ENCODE data around the gene CSNK1G2.

The CSNK1G2 gene

DNA sequence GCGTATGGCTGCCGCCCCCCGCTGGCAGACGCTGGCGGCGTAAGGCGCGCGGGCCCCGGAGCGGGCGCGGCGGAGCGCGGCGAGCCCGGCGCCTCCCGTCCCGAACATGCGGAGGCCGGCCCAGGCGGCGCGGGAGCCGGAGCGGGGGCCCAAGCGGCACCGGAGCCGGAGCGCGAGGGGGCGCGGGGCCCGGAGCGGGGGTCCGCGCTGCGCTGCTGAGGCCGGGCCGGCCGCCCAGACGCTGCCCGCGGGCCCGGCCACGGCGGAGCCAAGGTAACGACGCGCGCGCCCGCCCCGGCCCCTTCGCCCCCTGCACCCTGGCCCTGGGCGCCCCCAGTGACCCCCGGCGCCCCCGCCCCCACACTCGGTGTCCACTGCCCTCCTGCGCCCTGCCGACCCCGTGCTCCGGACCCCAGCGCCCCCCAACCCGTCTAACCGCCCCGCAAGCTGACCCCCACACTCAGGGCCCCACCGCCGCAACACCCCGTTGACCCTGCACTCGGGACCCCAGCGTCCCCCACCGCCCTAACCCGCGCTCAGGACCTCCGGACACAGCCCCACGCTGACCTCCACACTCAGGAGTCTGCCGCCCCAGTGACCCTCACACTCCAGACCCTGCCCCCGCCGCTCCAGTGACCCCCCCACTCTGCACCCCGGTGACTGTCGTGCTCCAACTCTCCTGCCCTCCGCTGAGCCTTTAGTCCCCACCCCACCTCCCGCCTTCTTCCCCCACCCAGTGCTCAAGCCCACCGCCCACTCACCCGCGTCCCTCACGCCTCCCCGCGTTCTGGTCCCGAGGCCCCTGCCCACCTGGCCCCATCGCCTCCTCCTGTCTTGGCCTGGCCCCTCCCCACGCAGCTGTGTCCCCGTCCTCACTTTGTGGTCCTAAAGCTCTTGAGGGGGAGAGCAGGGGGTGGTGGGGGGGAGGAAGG, at the start of gene CSNK1G2:
Gene CSNK1G2 (plus strand): TSS at position 27 of the 932 bp plus-strand sequence. CDS start 28,601 bp downstream, outside the sequence.
- DNase-seq: no peak

DNA sequence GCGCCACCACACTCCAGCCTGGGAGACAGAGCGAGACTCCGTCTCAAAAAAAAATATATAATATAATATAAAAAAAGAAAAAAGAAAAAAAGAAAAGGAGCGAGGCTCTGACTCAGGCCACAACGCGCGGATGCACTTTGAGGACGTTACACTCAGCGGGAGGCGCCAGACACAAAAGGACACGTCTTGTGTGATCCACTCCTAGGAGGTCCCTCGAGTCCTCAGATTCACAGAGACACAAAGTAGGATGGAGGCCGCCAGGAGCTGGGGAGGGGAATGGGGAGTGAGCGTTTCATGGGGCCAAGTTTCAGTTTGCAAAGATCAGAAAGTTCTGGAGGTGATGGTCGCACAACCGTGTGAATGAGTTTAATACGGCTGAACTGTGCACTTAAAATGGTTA, 47.2 kb upstream of the CSNK1G2 start:
- no peak for DNase-seq

DNA sequence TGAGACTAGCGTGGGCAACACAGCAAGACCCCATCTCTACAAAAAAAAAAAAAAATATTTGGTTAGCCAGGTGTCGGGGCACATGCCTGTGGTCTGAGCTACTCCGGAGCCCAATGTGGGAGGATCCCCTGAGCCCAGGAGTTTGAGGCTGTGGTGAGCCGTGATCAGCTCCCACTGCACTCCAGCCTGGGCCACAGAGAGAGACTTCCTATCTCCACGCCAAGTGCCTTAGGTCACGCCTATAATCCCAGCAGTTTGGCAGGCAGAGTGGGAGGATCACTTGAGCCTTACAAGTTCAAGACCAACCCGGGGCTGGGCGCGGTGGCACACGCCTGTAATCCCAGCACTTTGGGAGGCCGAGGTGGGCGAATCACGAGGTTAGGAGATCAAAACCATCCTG, 44.5 kb upstream of the CSNK1G2 start:
- DNase-seq: no peak

DNA sequence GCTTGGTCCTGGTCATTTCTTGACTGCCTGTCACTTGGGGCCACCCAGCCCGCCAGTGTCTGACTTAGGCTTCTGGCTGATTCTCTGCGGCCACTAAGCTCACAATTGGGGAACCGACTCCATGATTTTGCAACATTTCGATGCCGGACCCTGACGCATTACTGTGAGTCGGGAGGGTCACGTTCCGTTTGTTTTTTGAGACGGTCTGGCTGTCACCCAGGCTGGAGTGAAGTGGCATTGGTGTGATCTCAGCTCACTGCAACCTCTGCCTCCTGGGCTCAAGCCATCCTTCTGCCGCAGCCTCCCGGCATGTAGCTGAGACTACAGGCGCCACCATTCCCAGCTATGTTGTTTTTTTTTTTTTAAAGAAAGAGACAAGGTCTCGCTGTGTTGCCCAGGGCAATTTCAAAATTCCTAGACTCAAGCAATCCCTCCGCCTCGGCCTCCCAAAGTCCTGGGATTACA, 39.0 kb upstream of the CSNK1G2 start:
- no peak for DNase-seq

DNA sequence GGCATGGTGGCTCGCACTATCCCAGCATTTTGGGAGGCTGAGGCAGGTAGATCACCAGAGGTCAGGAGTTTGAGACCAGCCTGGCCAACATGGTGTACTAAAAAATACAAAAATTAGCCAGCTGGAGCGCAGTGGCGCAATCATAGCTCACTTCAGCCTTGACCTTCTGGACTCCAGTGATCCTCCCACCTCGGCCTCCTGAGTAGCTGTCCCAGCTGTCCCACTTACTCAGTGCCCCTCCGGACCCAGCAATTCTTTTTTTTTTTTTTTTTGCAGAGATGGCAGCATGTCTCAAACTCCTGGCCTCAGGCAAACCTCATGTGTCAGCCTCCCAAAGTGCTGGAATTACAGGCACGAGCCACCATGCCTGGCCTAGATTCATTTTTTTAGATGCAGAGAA, 38.0 kb upstream of the CSNK1G2 start:
- no peak for DNase-seq

DNA sequence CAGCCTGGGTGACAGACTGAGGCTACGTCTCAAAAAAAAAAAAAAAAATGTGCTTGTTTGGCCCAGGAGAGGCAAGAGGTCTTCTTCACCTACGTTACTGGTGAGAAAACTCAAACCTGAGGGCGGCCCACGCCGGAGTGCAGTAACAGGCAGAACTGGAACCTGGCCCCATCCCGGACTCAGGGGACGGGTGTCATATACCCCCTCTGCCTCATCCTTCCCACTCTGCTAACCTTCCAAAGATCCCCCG, 36.2 kb upstream of the CSNK1G2 start:
- DNase-seq: no peak

DNA sequence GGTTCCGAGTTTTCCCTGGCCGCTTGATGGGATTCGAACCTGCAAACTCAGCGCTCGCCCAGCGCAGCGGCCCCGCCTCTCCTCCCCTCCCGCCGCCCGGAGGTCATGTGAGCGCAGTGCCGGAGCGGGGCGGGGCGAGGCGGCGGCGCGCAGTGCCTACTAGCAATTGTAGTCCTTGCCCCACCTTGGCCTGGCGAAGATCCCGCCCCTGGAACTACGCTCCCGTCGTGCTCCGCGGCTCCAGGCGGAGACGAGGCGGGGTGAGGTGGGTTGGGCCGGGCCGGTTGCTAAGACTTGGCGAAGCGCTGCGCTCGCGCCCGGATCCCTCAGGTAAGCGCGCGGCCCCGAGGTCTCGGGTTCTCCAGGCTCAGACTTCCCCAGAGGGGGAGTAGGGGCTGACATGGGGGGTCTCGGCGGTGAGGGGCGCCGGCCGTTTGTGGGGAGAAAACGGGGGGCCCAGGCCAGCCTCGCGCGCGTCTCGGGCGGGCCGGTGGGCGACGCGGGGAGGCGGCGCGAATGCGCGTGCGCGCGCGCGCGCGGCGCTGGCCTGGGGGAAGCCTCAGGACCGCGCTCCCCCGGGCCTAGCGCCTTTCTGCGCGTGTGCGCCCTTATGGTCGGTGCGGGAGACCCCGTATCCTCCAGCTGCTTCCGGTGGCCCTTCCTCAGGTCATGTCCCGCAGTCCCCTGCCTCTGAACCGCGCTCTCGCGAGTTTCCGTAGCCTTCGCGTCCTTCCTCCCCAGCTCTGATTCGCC, 35.7 kb upstream of the CSNK1G2 start, which contains the start of the genes ADAT3 and SCAMP4:
Gene ADAT3 (plus strand): TSS at position 290 of the 753 bp plus-strand sequence. CDS start 6,649 bp downstream, outside the sequence.
Gene SCAMP4 (plus strand): TSS at position 290 of the 753 bp plus-strand sequence. CDS start 9,621 bp downstream, outside the sequence.
- peak; percentile 99 for DNase-seq

DNA sequence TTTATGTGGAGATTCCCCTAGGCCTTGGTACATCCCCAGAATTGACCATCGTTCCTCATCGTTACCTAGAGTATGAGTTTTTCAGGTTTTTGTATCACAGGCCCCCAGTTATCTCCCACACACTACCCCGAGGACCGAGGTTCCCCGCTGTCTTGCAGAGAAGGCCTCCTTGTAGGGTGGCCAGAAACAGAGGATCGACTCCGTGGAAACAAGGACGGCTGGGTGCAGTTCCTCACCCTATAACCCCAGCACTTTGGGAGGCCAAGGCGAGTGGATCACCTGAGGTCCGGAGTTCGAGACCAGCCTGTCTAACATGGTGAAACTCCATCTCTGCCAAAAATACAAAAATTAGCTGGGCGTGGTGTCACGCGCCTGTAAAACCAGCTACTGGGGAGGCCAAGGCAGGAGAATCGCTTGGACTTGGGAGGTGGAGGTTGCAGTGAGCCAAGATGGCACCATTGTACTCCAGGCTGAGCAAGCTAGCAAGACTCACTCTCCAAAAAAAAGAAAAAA, 35.1 kb upstream of the CSNK1G2 start:
- DNase-seq: no peak

DNA sequence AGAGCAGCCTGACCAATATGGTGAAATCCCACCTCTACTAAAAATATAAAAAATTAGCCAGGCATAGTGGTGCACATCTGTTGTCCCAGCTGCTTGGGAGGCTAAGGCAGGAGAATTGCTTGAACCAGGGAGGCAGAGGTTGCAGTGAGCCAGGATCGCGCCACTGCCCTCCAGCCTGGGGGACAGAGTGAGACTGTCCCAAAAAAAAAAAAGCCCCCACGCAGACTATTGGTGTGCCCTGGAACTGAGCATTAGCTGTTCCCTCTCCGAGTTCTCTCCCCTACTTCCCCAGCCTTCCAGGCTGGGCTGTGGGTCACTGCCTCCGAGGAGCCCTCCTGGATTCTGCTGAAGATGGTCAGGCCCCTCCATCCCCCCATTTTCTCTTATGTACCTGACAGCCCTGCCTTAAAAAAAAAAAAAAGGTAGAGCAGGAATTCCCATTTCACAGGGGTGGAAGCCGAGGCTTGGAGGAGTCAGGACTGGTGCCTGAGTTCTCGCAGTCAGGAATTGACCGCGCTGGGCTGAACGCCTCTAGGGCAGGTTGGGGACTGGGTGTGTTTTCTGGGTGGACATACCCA, 33.9 kb upstream of the CSNK1G2 start:
- no peak for DNase-seq

DNA sequence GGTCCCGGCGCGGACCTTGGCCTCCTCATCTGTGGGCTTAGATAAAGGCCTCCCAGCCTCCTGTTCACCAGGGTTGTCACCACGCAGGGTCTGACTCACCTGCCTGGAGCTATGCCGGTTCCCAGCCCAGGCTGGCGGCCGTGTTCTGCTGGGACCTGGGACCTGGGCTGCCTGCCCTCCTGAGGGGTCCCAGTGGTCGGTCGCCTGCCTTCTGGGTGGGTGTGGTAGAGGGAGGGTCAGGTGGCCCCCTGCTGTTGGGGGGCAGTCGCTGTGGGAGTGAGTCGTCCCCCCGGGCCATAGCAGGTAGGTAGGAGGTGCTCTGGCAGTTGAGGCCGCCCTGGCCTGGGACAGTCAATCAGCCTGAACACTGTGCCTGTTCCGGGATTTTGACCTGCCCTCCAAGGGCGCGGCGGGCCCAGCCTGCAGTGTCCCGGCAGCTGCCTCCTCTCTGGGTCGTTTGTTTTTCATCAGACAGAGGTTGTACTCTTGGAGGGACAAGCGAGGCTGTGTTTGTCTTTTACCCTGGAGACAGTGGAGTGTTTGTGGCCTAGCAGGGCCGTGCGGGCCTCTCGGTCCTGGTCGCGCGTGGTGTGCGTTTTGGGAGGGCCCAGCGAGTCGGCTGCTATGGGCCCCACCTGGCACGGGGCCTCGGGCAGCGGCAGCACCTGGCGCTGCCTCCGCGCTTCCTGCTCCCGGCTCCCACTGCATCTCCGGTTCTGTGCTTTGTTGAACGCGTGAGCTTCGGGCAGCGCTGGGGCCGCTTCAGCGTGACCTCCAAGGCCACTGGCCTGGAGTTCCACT, 33.2 kb upstream of the CSNK1G2 start:
- no peak for DNase-seq

DNA sequence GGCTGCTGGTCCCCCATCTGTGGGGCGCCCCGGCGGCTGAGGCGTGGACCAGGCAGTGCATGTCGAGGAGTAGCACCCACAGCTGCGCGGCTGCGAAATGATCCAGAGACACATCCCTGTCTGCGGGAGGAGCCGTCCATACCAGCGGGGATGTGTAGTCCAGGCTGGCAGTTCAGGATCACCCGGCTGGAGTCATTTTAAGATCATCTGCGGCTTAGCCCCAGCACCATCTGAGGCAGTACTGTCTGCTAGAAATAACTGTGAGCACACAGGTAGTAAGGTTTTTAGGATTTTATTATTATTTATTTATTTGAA, 32.7 kb upstream of the CSNK1G2 start:
- no peak for DNase-seq

DNA sequence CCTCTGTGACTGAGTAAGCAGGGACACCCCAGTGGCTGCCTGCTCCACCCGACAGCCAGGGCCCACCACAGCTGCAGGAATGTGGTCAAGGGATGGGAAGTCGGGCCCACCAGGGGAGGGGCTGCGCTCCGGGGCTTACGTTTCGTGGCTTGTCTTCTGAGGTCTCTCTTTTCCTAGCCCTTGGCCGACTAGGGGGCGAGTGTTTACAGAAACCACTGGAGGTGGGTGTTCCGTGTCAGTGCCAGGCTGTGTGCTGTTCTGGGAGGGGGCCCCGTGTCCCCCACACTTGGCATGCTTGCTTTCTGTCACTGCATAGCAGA, 31.3 kb upstream of the CSNK1G2 start:
- DNase-seq: no peak

DNA sequence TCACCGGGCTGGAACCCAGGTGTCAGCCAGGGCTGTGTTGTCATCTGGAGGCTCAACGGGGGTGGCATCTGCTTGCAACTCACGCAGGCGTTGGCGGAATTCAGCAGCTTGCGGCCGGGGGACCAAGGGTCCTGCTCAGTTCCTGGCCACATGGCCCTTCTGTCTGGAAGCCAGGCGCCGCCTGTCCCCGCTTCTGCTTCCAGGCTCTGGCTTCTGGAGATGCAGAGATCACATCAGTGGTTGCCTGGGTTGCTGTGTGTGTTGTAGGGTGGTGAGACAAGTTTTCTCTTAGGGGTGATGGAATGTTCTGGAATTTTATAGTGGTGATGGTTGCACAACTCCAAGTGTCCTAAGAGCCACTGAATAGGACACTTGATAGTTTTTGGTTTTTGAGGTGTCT, 30.8 kb upstream of the CSNK1G2 start:
- no peak for DNase-seq

DNA sequence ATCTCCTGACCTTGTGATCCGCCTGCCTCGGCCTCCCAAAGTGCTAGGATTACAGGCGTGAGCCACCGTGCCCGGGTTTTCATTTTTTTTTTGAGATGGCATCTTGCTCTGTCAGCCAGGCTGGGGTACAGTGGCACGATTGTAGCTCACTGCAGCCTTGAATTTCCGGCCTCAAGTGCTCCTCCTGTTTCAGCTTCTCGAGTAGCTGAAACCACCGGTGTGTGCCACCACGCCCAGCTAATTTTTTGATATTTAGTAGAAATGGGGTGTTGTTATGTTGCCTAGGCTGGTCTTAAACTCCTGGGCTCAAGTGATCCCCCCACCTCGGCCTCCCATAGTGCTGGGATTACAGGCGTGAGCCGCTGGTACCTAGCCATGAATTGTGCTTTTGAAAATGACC, 29.9 kb upstream of the CSNK1G2 start:
- no peak for DNase-seq

DNA sequence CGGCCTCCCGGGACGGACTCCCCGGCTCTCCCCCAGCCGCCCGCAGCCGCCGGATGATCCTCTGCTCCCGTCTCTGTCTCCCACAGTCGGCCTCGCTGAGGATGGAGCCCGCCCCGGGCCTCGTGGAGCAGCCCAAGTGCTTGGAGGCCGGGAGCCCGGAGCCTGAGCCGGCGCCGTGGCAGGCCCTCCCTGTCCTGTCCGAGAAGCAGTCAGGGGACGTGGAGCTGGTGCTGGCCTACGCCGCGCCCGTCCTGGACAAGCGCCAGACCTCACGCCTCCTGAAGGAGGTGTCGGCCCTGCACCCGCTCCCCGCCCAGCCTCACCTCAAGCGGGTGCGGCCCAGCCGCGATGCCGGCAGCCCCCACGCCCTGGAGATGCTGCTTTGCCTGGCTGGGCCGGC, 29.0 kb upstream of the CSNK1G2 start:
- DNase-seq: no peak

DNA sequence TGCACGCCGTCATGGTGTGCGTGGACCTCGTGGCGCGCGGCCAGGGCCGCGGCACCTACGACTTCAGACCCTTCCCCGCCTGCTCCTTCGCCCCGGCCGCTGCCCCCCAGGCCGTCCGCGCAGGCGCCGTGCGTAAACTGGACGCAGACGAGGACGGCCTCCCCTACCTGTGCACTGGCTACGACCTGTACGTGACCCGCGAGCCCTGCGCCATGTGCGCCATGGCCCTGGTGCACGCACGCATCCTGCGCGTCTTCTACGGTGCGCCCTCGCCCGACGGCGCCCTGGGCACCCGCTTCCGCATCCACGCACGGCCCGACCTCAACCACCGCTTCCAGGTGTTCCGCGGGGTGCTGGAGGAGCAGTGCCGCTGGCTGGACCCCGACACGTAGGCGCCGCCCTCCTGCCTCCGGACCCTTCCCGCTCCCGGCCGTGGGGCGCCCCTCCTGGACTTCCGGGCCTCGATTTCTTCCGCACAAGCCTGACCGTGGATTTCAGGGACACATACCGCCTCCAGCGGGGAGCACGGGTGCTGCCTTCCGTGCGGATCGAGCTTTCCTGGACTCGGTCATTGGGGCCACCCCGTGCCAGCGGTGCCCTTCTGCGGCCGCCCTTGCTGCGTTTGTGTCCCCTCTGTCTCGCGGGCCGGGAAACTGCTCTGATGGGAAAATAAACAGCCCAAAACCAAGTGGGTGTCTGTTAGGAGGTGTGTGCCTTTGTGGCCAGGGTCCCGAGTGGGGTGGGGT, 28.0 kb upstream of the CSNK1G2 start:
- DNase-seq: no peak

DNA sequence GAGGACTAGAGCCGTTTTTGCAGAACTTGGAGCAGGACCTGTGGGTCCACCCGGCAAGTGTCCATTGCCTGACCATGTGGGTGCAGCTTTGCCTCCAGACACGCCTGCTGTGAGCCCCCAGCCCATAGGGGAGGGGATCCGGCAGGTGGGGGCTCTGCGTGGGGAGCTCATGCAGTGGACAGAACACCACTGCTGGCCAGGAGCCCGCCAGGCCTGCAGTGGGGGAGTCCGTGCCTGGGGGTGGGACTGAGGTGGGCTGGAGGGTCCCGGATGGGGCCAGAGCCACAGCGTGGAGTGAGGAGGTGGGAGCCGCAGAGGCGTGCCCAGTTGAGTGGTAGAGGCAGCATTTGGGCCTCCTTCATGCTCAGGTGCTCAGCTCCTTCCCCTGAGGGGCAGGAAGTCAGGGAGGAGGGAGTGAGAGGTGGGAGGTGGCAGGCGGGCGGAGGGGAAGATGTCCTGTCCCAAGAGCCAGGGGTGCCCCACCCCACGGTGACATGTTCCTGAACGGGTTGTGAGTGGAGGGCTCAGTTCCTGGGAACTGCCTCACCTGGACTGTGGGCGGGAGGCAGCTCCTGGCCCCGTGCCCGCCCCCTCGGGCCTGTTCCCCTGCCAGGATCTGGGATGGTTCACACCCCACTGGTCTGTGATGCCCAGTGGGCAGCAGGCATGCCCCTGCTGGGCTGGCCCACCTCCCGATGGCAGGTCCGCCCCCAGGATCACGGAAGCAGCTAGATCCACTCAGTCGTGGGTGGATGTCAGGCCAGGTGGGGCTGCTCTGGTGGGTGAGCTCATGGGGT, 27.0 kb upstream of the CSNK1G2 start:
- no peak for DNase-seq

DNA sequence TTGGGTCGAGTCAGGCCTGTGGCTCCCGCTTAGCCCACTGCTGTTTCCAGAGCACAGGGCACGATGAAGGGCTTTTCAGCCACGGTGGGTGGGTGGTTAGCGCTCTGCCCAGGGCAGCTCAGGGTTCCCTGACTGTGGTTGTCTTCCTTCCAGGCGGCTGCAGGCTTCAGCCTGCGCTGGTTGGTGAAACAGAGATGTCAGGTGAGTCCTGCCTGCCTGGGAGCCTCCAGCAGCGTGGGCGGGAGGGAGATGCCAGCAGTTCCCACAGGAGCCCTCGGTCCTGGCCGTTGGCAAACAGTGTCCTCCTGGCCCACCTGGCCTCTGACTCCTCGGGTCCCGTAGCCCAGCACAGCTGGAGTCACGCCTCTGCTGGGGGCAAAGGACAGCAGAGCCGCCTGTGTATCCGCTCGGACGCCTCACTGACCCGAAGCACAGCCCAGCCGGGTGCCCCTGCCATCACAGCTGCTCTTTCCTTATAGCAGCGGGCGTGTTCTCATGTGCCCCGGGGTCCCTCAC, 26.1 kb upstream of the CSNK1G2 start:
- DNase-seq: no peak

DNA sequence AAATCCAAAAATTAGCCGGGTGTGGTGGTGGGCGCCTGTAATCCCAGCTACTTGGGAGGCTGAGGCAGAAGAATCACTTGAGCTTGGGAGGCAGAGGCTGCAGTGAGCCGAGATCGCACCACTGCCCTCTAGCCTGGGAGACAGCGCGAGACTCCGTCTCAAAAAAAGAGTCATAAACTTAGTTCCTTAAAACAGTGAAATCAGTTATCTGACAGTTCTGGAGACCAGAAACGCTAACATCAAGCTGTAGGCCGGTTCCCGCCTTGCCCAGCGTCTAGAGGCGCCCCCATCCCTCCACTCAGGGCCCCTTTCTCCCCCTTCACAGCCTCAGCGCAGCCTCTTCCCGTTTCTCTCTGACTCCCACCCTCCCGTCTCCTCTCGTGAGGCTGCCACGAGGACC, 23.8 kb upstream of the CSNK1G2 start:
- DNase-seq: no peak

DNA sequence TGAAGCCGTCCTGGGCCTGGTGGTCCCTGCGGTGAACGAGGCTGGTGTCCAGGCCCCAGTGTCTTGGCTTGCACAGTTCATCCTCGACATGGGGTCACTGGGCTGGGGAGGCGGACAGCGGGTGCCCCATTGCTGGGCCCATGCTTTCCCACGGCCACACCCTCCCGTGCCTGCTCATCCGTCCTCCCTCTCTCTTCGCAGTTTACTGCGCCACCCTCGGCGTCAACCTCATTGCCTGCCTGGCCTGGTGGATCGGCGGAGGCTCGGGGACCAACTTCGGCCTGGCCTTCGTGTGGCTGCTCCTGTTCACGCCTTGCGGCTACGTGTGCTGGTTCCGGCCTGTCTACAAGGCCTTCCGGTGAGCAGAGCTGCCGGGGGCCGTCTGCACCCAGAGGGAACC, 23.0 kb upstream of the CSNK1G2 start:
- DNase-seq: no peak

DNA sequence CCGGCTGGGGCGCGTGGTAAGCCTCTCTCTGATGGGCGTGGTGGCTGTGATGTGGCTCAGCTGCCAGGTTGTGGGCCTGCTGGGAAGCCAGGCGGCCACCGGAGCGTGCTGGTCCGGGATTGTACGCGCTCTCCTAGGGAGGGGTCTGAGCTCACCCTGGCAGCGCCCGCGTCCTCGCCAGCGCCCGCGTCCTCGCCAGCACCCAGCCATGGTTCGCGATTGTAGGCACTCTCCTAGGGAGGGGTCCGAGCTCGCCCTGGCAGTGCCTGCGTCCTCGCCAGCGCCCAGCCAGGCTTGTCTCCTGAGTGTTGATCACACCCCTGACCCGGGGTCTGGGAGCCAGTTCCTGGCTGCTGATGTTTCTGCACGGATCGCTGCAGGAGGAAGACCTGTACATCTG, 22.0 kb upstream of the CSNK1G2 start:
- no peak for DNase-seq

Data from NCI-H2029 (cell line).